GM18499 (cell line): Measurements from ENCODE around the gene POLA2.
"Not testable (repeated sequence)": the region's sequence is repeated elsewhere in the genome, so short reads cannot be mapped to it uniquely, and the experiment has no call there.

ENCODE experiments used
- ATAC-seq: cut with Tn5 transposase; IDR thresholded peaks from one replicate; pipeline ENCODE4 v1.9.1; 2021; ENCODE audit warnings: moderate number of reproducible peaks; ENCODE audit not compliant: insufficient read depth, unreplicated experiment

Gene POLA2

DNA sequence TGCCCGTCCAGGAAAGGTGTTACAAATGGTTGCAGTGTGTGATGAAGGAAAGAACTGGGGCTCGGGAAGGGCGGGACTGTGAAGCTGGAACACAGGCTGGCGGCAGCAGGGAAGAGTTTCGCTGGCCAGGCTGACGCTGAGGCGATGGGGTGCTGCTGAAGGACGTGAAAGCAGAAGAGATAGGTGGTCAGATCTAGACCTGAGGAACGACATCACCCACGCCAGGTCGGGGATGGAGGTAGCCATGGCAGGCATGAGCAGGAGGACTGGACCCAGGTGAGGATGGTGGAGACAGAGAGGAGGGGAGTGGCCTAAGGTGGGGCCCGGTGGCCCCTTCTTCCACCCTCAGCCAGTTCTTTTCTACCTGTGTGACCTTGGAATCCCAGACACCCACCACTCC lies 62.1 kb downstream of the POLA2 start:
- no peak for ATAC-seq

DNA sequence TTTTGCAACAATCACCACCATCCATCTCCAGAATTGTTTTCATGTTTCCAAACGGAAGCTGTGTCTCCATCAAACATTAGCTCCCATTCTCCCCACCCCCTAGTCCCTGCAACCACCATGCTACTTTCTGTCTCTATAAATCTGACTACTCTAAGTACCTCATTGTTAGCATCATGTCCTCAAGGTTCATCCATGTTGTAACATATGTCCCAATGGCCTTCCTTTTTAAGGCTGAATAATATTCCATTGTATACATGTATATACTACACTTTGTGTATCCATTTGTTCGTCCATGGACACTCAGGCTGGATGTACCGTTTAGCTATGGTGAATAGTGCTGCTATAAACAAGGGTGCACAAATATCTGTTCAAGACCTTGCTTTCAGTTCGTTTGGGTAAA lies 63.7 kb downstream of the POLA2 start:
- no peak for ATAC-seq

DNA sequence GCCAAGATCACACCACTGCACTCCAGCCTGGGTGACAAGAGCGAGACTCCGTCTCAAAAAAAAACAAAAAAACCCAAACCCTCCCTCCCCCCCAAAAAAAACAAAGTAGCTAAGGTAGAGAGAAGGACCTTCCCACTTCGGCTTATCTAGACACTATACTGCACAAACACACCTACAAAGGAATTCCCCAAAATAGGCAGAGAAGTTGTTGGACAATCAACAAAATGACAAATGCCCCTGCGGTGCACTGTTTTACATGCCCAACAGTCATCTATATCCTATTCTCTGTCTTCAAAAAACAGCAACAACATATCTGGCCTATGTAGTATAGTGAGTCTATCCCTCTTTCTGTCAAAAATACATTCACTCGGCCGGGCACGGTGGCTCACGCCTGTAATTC lies 65.3 kb downstream of the POLA2 start:
- no peak for ATAC-seq

- no peak for ATAC-seq
Measured at GRCh38 chr11:65329478-65329877, 67.7 kb downstream of the POLA2 start.

GRCh38 chr11:65329944-65330403 lies 68.2 kb downstream of the POLA2 start:
- ATAC-seq = no peak

GRCh38 chr11:65330544-65330943 lies 68.8 kb downstream of the POLA2 start:
- ATAC-seq = no peak

DNA sequence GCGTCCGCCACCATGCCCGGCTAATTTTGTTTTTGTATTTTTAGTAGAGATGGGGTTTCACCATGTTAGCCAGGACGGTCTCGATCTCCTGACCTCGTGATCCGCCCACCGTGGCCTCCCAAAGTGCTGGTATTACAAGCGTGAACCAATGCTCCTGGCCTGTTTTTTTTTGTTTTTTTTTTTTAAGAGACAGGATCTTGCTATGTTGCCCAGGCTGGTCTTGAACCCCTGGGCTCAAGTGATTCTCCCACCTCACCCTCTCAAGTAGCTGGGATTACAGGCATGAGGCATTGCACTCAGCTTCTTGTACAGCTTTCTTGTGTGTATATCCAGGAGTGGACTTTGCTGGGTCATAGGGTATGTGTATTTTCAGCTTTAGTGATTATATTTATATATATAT lies 70.8 kb downstream of the POLA2 start:
- ATAC-seq = not testable (repeated sequence)

DNA sequence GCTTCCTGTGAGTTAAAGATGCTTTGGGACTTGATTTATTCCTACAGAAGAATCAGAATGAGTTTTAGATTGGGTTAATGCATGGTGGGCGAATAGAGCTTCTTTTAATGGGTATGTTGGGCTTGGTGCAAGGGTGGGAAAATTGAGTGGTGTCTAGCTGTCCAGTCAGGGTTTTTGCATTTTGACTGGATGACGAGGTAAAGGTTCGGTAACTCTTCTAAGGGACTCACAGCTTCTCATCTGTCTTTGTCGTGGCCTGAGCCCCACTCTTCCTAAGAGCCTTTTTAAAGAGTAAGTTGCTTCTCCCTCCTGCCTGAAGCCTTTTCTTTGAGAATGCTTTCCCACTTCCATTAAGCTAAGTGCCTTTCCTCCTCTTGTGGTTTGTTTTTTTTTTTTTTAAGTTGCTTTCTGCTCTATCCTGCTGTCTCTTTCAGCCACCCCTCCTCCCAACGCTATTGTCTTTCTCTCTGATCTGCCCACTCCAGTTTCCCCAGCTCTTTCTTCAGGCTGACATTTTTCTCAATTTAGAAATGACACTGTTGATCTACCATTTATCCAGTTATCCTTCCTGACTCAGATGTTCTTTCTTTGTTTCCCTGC lies 73.0 kb downstream of the POLA2 start:
- no peak for ATAC-seq

GRCh38 chr11:65338676-65339075 lies 76.9 kb downstream of the POLA2 start:
- ATAC-seq = no peak

GRCh38 chr11:65340226-65340625 lies 78.5 kb downstream of the POLA2 start:
- ATAC-seq = no peak

DNA sequence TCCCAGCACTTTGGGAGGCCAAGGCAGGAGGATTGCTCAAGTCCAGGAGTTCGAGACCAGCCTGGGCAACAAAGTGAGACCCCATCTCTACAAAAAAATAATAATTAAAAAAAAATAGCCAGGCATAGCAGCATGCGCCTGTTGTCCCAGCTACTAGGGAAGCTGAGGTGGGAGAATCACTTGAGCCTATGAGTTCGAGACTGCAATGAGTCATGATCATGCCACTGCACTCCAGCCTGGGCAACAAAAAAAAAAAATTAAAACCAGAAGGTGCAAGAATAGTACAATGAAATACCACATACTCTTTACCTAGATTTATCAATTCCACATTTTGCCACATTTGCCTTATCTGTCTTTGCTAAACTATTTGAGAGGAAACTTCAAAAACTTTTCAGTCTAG lies 80.1 kb downstream of the POLA2 start:
- ATAC-seq = no peak
